K562 (cell line): ENCODE measurements around the gene GYS1. TPM values are rescaled to one million over a fixed set of nuclear protein-coding genes. Genes with fewer than 3 reads are reported as not detected.

Experiments used
- ASH1L ChIP-seq: fragments of 450-650 bp; IDR thresholded peaks from 2 replicates; pipeline ENCODE4 v1.6.1; 2018; ENCODE audit warnings: borderline replicate concordance, mild to moderate bottlenecking, low read depth; ENCODE audit not compliant: partially characterized antibody
- BCL6 ChIP-seq: fragments of 250-450 bp; sonication (Bioruptor Pico); IDR thresholded peaks from 2 replicates; pipeline ENCODE4 v1.4.0; 2020
- CEBPG ChIP-seq, 3 experiments: fragments of 200-800 bp in 1 of 3; sonication (Bioruptor generic) in 1 of 3; sonication (generic) in 1 of 3; formaldehyde crosslinking in 1 of 3; IDR thresholded peaks in 2 of 3; conservative IDR thresholded peaks in 1 of 3; 2 replicates each; pipeline versions ENCODE4 v1.6.1 to v1.8.0; 2016 to 2022; ENCODE audit warnings: missing compliant biosample characterization in 2 of 3, missing genetic modification characterization in 2 of 3, mild to moderate bottlenecking in 1 of 3, missing genetic modification reagents in 1 of 3
- FOXK2 ChIP-seq, 2 experiments: fragments of 450-650 bp; IDR thresholded peaks in 1 of 2; conservative IDR thresholded peaks in 1 of 2; 2 replicates each; pipeline ENCODE4 v1.6.1; 2016; ENCODE audit warnings: low read depth in 2 of 2, mild to moderate bottlenecking in 1 of 2
- ILF3 ChIP-seq: fragments of 450-650 bp; IDR thresholded peaks from 2 replicates; pipeline ENCODE4 v1.6.1; 2018; ENCODE audit warnings: antibody characterized with exemption, mild to moderate bottlenecking, moderate library complexity, borderline replicate concordance
- KLF10 ChIP-seq: fragments of 250-450 bp; sonication (Bioruptor Pico); IDR thresholded peaks from 2 replicates; pipeline ENCODE4 v1.6.1; 2021; ENCODE audit warnings: matching md5 sums
- OTX1 ChIP-seq: fragments of 450-650 bp; formaldehyde crosslinking; IDR thresholded peaks from 2 replicates; pipeline ENCODE4 v1.4.0; 2022; ENCODE audit warnings: mild to moderate bottlenecking
- RFX5 ChIP-seq: IDR thresholded peaks from 2 replicates; pipeline ENCODE4 v1.6.1; 2011; ENCODE audit warnings: low read depth, mild to moderate bottlenecking, improper control_type of control experiment, low read length
- SLC30A9 ChIP-seq: fragments of 250-450 bp; sonication (Bioruptor Pico); IDR thresholded peaks from 2 replicates; pipeline ENCODE4 v1.8.0; 2022; ENCODE audit warnings: mild to moderate bottlenecking, moderate library complexity
- SMAD3 ChIP-seq: fragments of 450-650 bp; formaldehyde crosslinking; conservative IDR thresholded peaks from 2 replicates; pipeline ENCODE4 v1.4.0; 2020; ENCODE audit warnings: mild to moderate bottlenecking
- STAT5A ChIP-seq: IDR thresholded peaks from 2 replicates; pipeline ENCODE4 v1.6.1; 2012; ENCODE audit warnings: low read length, inconsistent platforms, borderline replicate concordance
- TFAM ChIP-seq: fragments of 250-450 bp; sonication (Bioruptor Pico); conservative IDR thresholded peaks from 2 replicates; pipeline ENCODE4 v1.5.0; 2021; ENCODE audit warnings: mild to moderate bottlenecking, moderate library complexity
- ZFX ChIP-seq: sonication (generic); formaldehyde crosslinking; IDR thresholded peaks from 2 replicates; pipeline ENCODE4 v1.8.0; 2022; ENCODE audit warnings: mild to moderate bottlenecking, missing genetic modification reagents, moderate library complexity
- ZNF165 ChIP-seq: fragments of 250-450 bp; sonication (Bioruptor Pico); IDR thresholded peaks from 2 replicates; pipeline ENCODE4 v1.4.0; 2020; ENCODE audit warnings: borderline replicate concordance
- ZNF589 ChIP-seq: fragments of 200-800 bp; sonication (Bioruptor generic); IDR thresholded peaks from 2 replicates; pipeline ENCODE4 v1.6.1; 2016; ENCODE audit warnings: low read depth, missing genetic modification characterization, missing compliant biosample characterization
- ZNF79 ChIP-seq: fragments of 250-450 bp; sonication (Bioruptor Pico); IDR thresholded peaks from 2 replicates; pipeline ENCODE4 v1.4.0; 2020; ENCODE audit warnings: low read depth, mild to moderate bottlenecking, moderate library complexity
- polyA plus RNA-seq, 8 experiments: library from polyadenylated mRNA; depleted of rRNA in 4 of 8; stranded (reverse) in 5 of 8; unstranded in 3 of 8; fragments of >200 nt; fragmentation: Nextera tagmentation in 2 of 8; fragmentation: Illumina TruSeq in 1 of 8; extraction: Ambion mirVana in 2 of 8; extraction: Trizol in 1 of 8; gene quantifications; 2 replicates each; pipeline versions ENCODE4 v1.2.1 to v1.2.3, GENCODE V29; 2011 to 2014; ENCODE audit warnings: inconsistent platforms in 1 of 8, missing spikeins in 1 of 8
- total RNA-seq, 7 experiments: library from RNA; depleted of rRNA in 6 of 7; stranded (reverse); fragments of >200 nt in 6 of 7; fragmentation: Illumina TruSeq in 2 of 7; extraction: Trizol in 2 of 7; gene quantifications; 2 replicates each; pipeline versions ENCODE4 v1.2.1 to v1.2.3, GENCODE V29; 2011 to 2021; ENCODE audit warnings: low replicate concordance in 1 of 7
- TF ChIP-seq, protein P1 (sequence below): fragments of 450-650 bp; IDR thresholded peaks from 2 replicates; pipeline ENCODE4 v1.6.1; 2016; ENCODE audit warnings: antibody characterized with exemption
- TF ChIP-seq, protein P2 (sequence below): fragments of 450-650 bp; formaldehyde crosslinking; IDR thresholded peaks from 2 replicates; pipeline ENCODE4 v1.4.0; 2020; ENCODE audit warnings: mild to moderate bottlenecking, moderate library complexity
- TF ChIP-seq, protein P3 (sequence below): fragments of 450-650 bp; IDR thresholded peaks from 2 replicates; pipeline ENCODE4 v1.6.1; 2018; ENCODE audit not compliant: partially characterized antibody
- TF ChIP-seq, protein P4 (sequence below): fragments of 450-650 bp; IDR thresholded peaks from 2 replicates; pipeline ENCODE4 v1.6.1; 2016

GYS1 gene
- total and polyA plus RNA-seq, 9 of the 15 experiments (the other 6 are each of a cell fraction or from before 2014, with no cell fraction given), result 1.9 to 31.1 (median 15.2) TPM

DNA sequence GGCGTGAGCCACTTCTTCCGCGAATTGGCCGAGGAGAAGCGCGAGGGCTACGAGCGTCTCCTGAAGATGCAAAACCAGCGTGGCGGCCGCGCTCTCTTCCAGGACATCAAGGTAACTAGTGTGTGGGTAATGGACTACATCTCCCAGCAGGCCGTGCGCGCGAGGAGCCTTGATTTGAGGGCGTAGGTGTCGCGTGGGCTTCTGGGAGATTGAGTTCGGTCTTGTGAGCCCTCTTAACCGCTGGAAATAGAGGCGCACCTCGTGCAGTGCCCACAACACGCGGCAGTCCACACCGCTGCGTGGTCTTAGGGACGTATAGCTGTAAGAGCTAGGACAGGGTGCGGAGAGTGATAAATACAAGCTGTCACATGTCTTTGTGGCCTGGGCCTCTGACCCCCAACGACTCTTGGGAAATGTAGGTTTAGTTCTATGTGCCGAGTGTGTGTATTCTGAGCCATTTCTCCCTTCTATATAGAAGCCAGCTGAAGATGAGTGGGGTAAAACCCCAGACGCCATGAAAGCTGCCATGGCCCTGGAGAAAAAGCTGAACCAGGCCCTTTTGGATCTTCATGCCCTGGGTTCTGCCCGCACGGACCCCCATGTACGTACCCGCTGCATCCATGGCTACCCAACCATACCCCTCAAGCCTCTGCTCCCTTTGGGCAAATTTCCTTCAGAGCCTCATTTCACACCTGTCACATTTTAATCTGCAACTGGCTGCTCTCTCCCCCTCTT lies 27.1 kb downstream of the GYS1 start (continued):
- TF ChIP-seq, protein P1, sequence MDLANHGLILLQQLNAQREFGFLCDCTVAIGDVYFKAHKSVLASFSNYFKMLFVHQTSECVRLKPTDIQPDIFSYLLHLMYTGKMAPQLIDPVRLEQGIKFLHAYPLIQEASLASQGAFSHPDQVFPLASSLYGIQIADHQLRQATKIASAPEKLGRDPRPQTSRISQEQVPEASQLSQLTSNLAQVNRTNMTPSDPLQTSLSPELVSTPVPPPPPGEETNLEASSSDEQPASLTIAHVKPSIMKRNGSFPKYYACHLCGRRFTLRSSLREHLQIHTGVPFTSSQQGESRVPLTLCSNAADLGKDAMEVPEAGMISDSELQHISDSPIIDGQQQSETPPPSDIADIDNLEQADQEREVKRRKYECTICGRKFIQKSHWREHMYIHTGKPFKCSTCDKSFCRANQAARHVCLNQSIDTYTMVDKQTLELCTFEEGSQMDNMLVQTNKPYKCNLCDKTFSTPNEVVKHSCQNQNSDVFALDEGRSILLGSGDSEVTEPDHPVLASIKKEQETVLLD, result no peak
- no peak for TF ChIP-seq ZNF79 (CRISPR knock-in tag)
- no peak; the same call in 1 of the 2 replicates for TF ChIP-seq KLF10 (CRISPR knock-in tag)
- peak; percentile 5 to 13; a peak in 2 of 4 replicates for TF ChIP-seq FOXK2 (conservative IDR thresholded peaks at IDR 0.05 in 1 of 2, IDR thresholded peaks at IDR 0.05 in 1 of 2; ENCODE audit: low read depth in 2 of 2)
- no peak for TF ChIP-seq OTX1 (CRISPR knock-in tag)
- TF ChIP-seq, protein P2, sequence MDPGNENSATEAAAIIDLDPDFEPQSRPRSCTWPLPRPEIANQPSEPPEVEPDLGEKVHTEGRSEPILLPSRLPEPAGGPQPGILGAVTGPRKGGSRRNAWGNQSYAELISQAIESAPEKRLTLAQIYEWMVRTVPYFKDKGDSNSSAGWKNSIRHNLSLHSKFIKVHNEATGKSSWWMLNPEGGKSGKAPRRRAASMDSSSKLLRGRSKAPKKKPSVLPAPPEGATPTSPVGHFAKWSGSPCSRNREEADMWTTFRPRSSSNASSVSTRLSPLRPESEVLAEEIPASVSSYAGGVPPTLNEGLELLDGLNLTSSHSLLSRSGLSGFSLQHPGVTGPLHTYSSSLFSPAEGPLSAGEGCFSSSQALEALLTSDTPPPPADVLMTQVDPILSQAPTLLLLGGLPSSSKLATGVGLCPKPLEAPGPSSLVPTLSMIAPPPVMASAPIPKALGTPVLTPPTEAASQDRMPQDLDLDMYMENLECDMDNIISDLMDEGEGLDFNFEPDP (CRISPR knock-in tag), result no peak
- TF ChIP-seq BCL6 (CRISPR knock-in tag), result no peak
- no peak for TF ChIP-seq SMAD3 (CRISPR knock-in tag)
- TF ChIP-seq ASH1L, result no peak
- TF ChIP-seq STAT5A, result no peak
- 0 out of 2 replicates have a peak, but pooled peaks have one; percentile 35 for TF ChIP-seq CEBPG (CRISPR knock-in tag; IDR thresholded peaks at IDR 0.05)
- TF ChIP-seq CEBPG (tag; conservative IDR thresholded peaks at IDR 0.05 in 1 of 2, IDR thresholded peaks at IDR 0.05 in 1 of 2), result no peak
- TF ChIP-seq, protein P3, sequence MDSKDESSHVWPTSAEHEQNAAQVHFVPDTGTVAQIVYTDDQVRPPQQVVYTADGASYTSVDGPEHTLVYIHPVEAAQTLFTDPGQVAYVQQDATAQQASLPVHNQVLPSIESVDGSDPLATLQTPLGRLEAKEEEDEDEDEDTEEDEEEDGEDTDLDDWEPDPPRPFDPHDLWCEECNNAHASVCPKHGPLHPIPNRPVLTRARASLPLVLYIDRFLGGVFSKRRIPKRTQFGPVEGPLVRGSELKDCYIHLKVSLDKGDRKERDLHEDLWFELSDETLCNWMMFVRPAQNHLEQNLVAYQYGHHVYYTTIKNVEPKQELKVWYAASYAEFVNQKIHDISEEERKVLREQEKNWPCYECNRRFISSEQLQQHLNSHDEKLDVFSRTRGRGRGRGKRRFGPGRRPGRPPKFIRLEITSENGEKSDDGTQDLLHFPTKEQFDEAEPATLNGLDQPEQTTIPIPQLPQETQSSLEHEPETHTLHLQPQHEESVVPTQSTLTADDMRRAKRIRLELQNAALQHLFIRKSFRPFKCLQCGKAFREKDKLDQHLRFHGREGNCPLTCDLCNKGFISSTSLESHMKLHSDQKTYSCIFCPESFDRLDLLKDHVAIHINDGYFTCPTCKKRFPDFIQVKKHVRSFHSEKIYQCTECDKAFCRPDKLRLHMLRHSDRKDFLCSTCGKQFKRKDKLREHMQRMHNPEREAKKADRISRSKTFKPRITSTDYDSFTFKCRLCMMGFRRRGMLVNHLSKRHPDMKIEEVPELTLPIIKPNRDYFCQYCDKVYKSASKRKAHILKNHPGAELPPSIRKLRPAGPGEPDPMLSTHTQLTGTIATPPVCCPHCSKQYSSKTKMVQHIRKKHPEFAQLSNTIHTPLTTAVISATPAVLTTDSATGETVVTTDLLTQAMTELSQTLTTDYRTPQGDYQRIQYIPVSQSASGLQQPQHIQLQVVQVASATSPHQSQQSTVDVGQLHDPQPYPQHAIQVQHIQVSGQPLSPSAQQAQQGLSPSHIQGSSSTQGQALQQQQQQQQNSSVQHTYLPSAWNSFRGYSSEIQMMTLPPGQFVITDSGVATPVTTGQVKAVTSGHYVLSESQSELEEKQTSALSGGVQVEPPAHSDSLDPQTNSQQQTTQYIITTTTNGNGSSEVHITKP, result no peak
- TF ChIP-seq TFAM (CRISPR knock-in tag), result no peak
- no peak for TF ChIP-seq ZNF165 (CRISPR knock-in tag)
- no peak; the same call in 1 of the 2 replicates for TF ChIP-seq ZFX
- no peak for TF ChIP-seq SLC30A9 (CRISPR knock-in tag)
- peak; percentile 91; the same call in 1 of the 2 replicates for TF ChIP-seq ILF3
- peak; percentile 86; the same call in 1 of the 2 replicates for TF ChIP-seq ZNF589 (CRISPR knock-in tag)
- TF ChIP-seq RFX5, result no peak
- TF ChIP-seq, protein P4, sequence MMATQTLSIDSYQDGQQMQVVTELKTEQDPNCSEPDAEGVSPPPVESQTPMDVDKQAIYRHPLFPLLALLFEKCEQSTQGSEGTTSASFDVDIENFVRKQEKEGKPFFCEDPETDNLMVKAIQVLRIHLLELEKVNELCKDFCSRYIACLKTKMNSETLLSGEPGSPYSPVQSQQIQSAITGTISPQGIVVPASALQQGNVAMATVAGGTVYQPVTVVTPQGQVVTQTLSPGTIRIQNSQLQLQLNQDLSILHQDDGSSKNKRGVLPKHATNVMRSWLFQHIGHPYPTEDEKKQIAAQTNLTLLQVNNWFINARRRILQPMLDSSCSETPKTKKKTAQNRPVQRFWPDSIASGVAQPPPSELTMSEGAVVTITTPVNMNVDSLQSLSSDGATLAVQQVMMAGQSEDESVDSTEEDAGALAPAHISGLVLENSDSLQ, result no peak
